HepG2 (cell line): ENCODE measurements around the gene SALL2. TPM values are rescaled to one million over a fixed set of nuclear protein-coding genes. Genes with fewer than 3 reads are reported as not detected.
A peak's percentile ranks its signal among the peaks of the same experiment; 100 is the strongest.

ENCODE experiments used
- AGO2 ChIP-seq: fragments of 200-400 bp; formaldehyde crosslinking; optimal IDR thresholded peaks from 2 replicates; pipeline ENCODE3; 2017; ENCODE audit warnings: mild to moderate bottlenecking, low read depth, low read length, moderate library complexity
- ATF7-NPFF ChIP-seq: sonication (generic); formaldehyde crosslinking; IDR thresholded peaks from 2 replicates; pipeline ENCODE4 v1.8.1; 2023; ENCODE audit warnings: mild to moderate bottlenecking, low read depth, missing genetic modification reagents, moderate library complexity
- BCL6 ChIP-seq: IDR thresholded peaks from 2 replicates; pipeline ENCODE4 v1.6.1; 2016; ENCODE audit warnings: missing genetic modification reagents, missing compliant biosample characterization
- FIP1L1 ChIP-seq: fragments of 200-400 bp; formaldehyde crosslinking; IDR thresholded peaks from 2 replicates; pipeline ENCODE4 v1.6.1; 2018; ENCODE audit warnings: low read depth, mild to moderate bottlenecking, low read length, moderate library complexity, borderline replicate concordance; ENCODE audit not compliant: insufficient read depth
- GFI1 ChIP-seq: sonication (generic); formaldehyde crosslinking; IDR thresholded peaks from 2 replicates; pipeline ENCODE4 v1.5.0; 2020; ENCODE audit warnings: missing genetic modification reagents, mild to moderate bottlenecking, borderline replicate concordance
- IRF2 ChIP-seq: IDR thresholded peaks from 2 replicates; pipeline ENCODE4 v1.6.1; 2018; ENCODE audit warnings: missing genetic modification reagents, missing compliant biosample characterization
- KDM5A ChIP-seq: fragments of 200-600 bp; sonication (generic); IDR thresholded peaks from 2 replicates; pipeline ENCODE4 v1.7.0; 2018; ENCODE audit warnings: antibody characterized with exemption, mild to moderate bottlenecking, low read length, borderline replicate concordance
- NFE2 ChIP-seq: sonication (generic); formaldehyde crosslinking; IDR thresholded peaks from 2 replicates; pipeline ENCODE4 v1.4.0; 2020; ENCODE audit warnings: missing genetic modification reagents
- NFRKB ChIP-seq: fragments of 450-650 bp; IDR thresholded peaks from 2 replicates; pipeline ENCODE4 v1.6.1; 2017
- RXRB ChIP-seq: IDR thresholded peaks from 2 replicates; pipeline ENCODE4 v1.6.1; 2016; ENCODE audit warnings: borderline replicate concordance, missing genetic modification reagents, missing compliant biosample characterization
- SIN3A ChIP-seq: IDR thresholded peaks from 2 replicates; pipeline ENCODE4 v1.6.1; 2011; ENCODE audit warnings: low read depth, mild to moderate bottlenecking, control low read depth, low read length, borderline replicate concordance
- TAF15 ChIP-seq: fragments of 200-400 bp; formaldehyde crosslinking; IDR thresholded peaks from one replicate; pipeline ENCODE4 v1.6.1; 2018; ENCODE audit warnings: mild to moderate bottlenecking, low read depth, low read length; ENCODE audit not compliant: poor library complexity, severe bottlenecking
- YEATS4 ChIP-seq: sonication (generic); formaldehyde crosslinking; IDR thresholded peaks from 2 replicates; pipeline ENCODE4 v1.4.0; 2020; ENCODE audit warnings: missing genetic modification reagents, borderline replicate concordance
- ZBTB3 ChIP-seq: sonication (generic); formaldehyde crosslinking; IDR thresholded peaks from 2 replicates; pipeline ENCODE4 v1.4.0; 2020; ENCODE audit warnings: low read depth, mild to moderate bottlenecking, moderate library complexity, missing genetic modification reagents, borderline replicate concordance
- ZBTB33 ChIP-seq: sonication (generic); formaldehyde crosslinking; IDR thresholded peaks from 2 replicates; pipeline ENCODE4 v1.4.0; 2020; ENCODE audit warnings: missing genetic modification reagents
- ZEB1 ChIP-seq: IDR thresholded peaks from 2 replicates; pipeline ENCODE4 v1.6.1; 2012; ENCODE audit warnings: mild to moderate bottlenecking, low read depth, inconsistent platforms; ENCODE audit not compliant: insufficient replicate concordance
- ZFP90 ChIP-seq: sonication (generic); formaldehyde crosslinking; IDR thresholded peaks from 2 replicates; pipeline ENCODE4 v1.8.0; 2022; ENCODE audit warnings: missing genetic modification reagents, mild to moderate bottlenecking, inconsistent platforms, borderline replicate concordance
- ZKSCAN8 ChIP-seq: IDR thresholded peaks from 2 replicates; pipeline ENCODE4 v1.6.1; 2016; ENCODE audit warnings: borderline replicate concordance, missing genetic modification reagents, missing compliant biosample characterization
- ZNF124 ChIP-seq: sonication (generic); formaldehyde crosslinking; IDR thresholded peaks from 2 replicates; pipeline ENCODE4 v1.4.0; 2020; ENCODE audit warnings: missing genetic modification reagents
- ZNF281 ChIP-seq: sonication (generic); formaldehyde crosslinking; IDR thresholded peaks from 2 replicates; pipeline ENCODE4 v1.4.0; 2020; ENCODE audit warnings: missing genetic modification reagents, borderline replicate concordance
- ZNF460 ChIP-seq: sonication (generic); formaldehyde crosslinking; IDR thresholded peaks from 2 replicates; pipeline ENCODE4 v1.5.1; 2020; ENCODE audit warnings: missing genetic modification reagents, mild to moderate bottlenecking, borderline replicate concordance
- ZNF576 ChIP-seq: sonication (generic); formaldehyde crosslinking; IDR thresholded peaks from 2 replicates; pipeline ENCODE4 v1.4.0; 2020; ENCODE audit warnings: mild to moderate bottlenecking, missing genetic modification reagents
- ZNF598 ChIP-seq: sonication (generic); formaldehyde crosslinking; IDR thresholded peaks from 2 replicates; pipeline ENCODE4 v1.5.1; 2020; ENCODE audit warnings: mild to moderate bottlenecking, missing genetic modification reagents, borderline replicate concordance
- ZSCAN25 ChIP-seq: sonication (generic); formaldehyde crosslinking; IDR thresholded peaks from 2 replicates; pipeline ENCODE4 v1.8.0; 2022; ENCODE audit warnings: mild to moderate bottlenecking, missing genetic modification reagents
- polyA plus RNA-seq, 8 experiments: library from polyadenylated mRNA; depleted of rRNA in 3 of 8; stranded (reverse) in 7 of 8; unstranded in 1 of 8; fragments of >200 nt; fragmentation: Illumina TruSeq in 4 of 8; extraction: Trizol in 4 of 8; gene quantifications; 2 replicates each; pipeline versions ENCODE4 v1.2.1 to v1.2.3, GENCODE V29; 2011 to 2016; ENCODE audit warnings: low read depth in 4 of 8, missing spikeins in 1 of 8, mixed read lengths in 1 of 8; ENCODE audit not compliant: insufficient read depth in 1 of 8
- total RNA-seq, 5 experiments: library from RNA; depleted of rRNA; stranded (reverse); fragments of >200 nt; fragmentation: Illumina TruSeq; extraction: Trizol; gene quantifications; 2 replicates each; pipeline ENCODE4 v1.2.3, GENCODE V29; 2016; ENCODE audit warnings: low read depth in 1 of 5

Gene SALL2
- total and polyA plus RNA-seq, 2 of the 13 experiments (the other 11 are each of a cell fraction or from before 2014, with no cell fraction given): 4.9 to 5.8 TPM

GRCh38 chr14:21476925-21477681 lies 49.0 kb downstream of the SALL2 start, which contains the start of the genes RAB2B and TOX4 (continued):
- peak; percentile 71 for TF ChIP-seq ZBTB33 (CRISPR knock-in tag)
- peak; percentile 97 for TF ChIP-seq IRF2 (CRISPR knock-in tag)
- TF ChIP-seq FIP1L1: peak; percentile 63; the same call in 1 of the 2 replicates
- TF ChIP-seq BCL6 (CRISPR knock-in tag): peak; percentile 70
- peak; percentile 37; the same call in 1 of the 2 replicates for TF ChIP-seq ZBTB3 (CRISPR knock-in tag)
- peak; percentile 78 for TF ChIP-seq ZKSCAN8
- peak; percentile 99 for TF ChIP-seq KDM5A
- peak; percentile 74 for TF ChIP-seq YEATS4 (CRISPR knock-in tag)
- TF ChIP-seq ZNF460: 0 out of 2 replicates have a peak, but pooled peaks have one; percentile 47
- TF ChIP-seq NFRKB: no peak
- TF ChIP-seq ZNF576 (CRISPR knock-in tag): no peak
- TF ChIP-seq ZSCAN25: peak; percentile 98
- TF ChIP-seq TAF15: peak; percentile 64
- no peak for TF ChIP-seq GFI1 (CRISPR knock-in tag)
- peak; percentile 95 for TF ChIP-seq ZFP90 (CRISPR knock-in tag)
- peak; percentile 54 for TF ChIP-seq ZNF124 (CRISPR knock-in tag)
- peak; percentile 82; the same call in 1 of the 2 replicates for TF ChIP-seq RXRB (CRISPR knock-in tag)
- no peak for TF ChIP-seq NFE2
- peak; percentile 78 for TF ChIP-seq ATF7-NPFF
- TF ChIP-seq ZEB1: peak; percentile 69
- TF ChIP-seq ZNF598 (CRISPR knock-in tag): peak; percentile 91; the same call in 1 of the 2 replicates
- TF ChIP-seq SIN3A: peak; percentile 97
- TF ChIP-seq ZNF281: peak; percentile 89; the same call in 1 of the 2 replicates
- TF ChIP-seq AGO2: no peak
